SU-DHL-6 (cell line): Measurements from ENCODE around the gene RFX4.

Experiments used
- EZH2phosphoT487 ChIP-seq: fragments of 200-600 bp; sonication (generic), shearing (Covaris generic); conservative IDR thresholded peaks from 2 replicates; pipeline ENCODE4 v1.6.1; 2018; ENCODE audit warnings: mild to moderate bottlenecking, antibody characterized with exemption, low read length, moderate library complexity, mixed read lengths
- TF ChIP-seq, protein P1 (sequence below): fragments of 200-600 bp; sonication (generic); IDR thresholded peaks from one replicate; pipeline ENCODE4 v1.5.1; 2017; ENCODE audit warnings: antibody characterized with exemption, mild to moderate bottlenecking, low read length, moderate library complexity; ENCODE audit not compliant: insufficient read depth, poor library complexity, severe bottlenecking

DNA sequence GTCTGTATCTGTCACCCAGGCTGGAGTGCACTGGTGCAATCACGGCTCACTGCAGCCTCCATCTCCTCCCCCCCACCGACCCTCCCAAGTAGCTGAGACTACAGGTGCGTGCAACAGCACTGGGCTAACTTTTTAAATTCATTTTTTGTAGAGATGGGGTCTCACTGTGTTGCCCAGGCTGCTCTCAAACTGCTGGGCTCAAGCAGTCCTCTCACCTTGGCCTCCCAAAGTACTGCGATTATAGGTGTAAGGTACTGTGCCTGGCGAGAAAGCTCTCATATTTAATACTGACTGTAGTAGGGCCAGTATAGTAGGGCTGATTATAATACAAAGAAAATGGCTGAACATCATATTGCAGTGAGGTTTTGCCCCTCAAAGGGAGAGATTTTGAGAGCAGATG, 194.1 kb downstream of the RFX4 start:
- TF ChIP-seq, protein P1, sequence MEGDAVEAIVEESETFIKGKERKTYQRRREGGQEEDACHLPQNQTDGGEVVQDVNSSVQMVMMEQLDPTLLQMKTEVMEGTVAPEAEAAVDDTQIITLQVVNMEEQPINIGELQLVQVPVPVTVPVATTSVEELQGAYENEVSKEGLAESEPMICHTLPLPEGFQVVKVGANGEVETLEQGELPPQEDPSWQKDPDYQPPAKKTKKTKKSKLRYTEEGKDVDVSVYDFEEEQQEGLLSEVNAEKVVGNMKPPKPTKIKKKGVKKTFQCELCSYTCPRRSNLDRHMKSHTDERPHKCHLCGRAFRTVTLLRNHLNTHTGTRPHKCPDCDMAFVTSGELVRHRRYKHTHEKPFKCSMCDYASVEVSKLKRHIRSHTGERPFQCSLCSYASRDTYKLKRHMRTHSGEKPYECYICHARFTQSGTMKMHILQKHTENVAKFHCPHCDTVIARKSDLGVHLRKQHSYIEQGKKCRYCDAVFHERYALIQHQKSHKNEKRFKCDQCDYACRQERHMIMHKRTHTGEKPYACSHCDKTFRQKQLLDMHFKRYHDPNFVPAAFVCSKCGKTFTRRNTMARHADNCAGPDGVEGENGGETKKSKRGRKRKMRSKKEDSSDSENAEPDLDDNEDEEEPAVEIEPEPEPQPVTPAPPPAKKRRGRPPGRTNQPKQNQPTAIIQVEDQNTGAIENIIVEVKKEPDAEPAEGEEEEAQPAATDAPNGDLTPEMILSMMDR, result no peak
- no peak for TF ChIP-seq EZH2phosphoT487
